IMR-90 (cell line): Measurements from ENCODE around the gene CCSER1.

Experiments
- BHLHE40 ChIP-seq: fragments of 150-350 bp; IDR thresholded peaks from 2 replicates; pipeline ENCODE4 v1.6.1; 2016; ENCODE audit warnings: mild to moderate bottlenecking, low read depth, low read length
- MAFK ChIP-seq: IDR thresholded peaks from 2 replicates; pipeline ENCODE4 v1.6.1; 2012; ENCODE audit warnings: low read depth, low read length, improper control_type of control experiment
- MAZ ChIP-seq: IDR thresholded peaks from 2 replicates; pipeline ENCODE4 v1.6.1; 2012; ENCODE audit warnings: low read depth, mild to moderate bottlenecking, low read length, improper control_type of control experiment, moderate library complexity, borderline replicate concordance
- POLR2A ChIP-seq: IDR thresholded peaks from 2 replicates; pipeline ENCODE4 v1.6.1; 2012; ENCODE audit warnings: mild to moderate bottlenecking, low read depth, low read length
- RAD21 ChIP-seq: IDR thresholded peaks from 2 replicates; pipeline ENCODE4 v1.6.1; 2012; ENCODE audit warnings: low read length, improper control_type of control experiment
- RCOR1 ChIP-seq: IDR thresholded peaks from 2 replicates; pipeline ENCODE4 v1.6.1; 2012; ENCODE audit warnings: mild to moderate bottlenecking, low read length, improper control_type of control experiment; ENCODE audit not compliant: insufficient replicate concordance
- RFX5 ChIP-seq: IDR thresholded peaks from 2 replicates; pipeline ENCODE4 v1.8.0; 2012; ENCODE audit warnings: low read depth, mild to moderate bottlenecking, low read length, moderate library complexity
- SMC3 ChIP-seq: fragments of 150-350 bp; IDR thresholded peaks from 2 replicates; pipeline ENCODE4 v1.6.1; 2016; ENCODE audit warnings: low read depth, mild to moderate bottlenecking, antibody characterized with exemption, low read length, moderate library complexity
- TF ChIP-seq, protein P1 (sequence below): conservative IDR thresholded peaks from 2 replicates; pipeline ENCODE4 v1.5.1; 2012; ENCODE audit warnings: mild to moderate bottlenecking, low read depth, low read length, improper control_type of control experiment
- TF ChIP-seq, protein P2 (sequence below): fragments of 150-350 bp; IDR thresholded peaks from 2 replicates; pipeline ENCODE4 v1.6.1; 2016; ENCODE audit warnings: low read depth, mild to moderate bottlenecking, low read length, moderate library complexity, borderline replicate concordance
- TF ChIP-seq, protein P3 (sequence below): fragments of 150-350 bp; IDR thresholded peaks from 2 replicates; pipeline ENCODE4 v1.6.1; 2017; ENCODE audit warnings: mild to moderate bottlenecking, antibody characterized with exemption, low read length, low read depth

DNA sequence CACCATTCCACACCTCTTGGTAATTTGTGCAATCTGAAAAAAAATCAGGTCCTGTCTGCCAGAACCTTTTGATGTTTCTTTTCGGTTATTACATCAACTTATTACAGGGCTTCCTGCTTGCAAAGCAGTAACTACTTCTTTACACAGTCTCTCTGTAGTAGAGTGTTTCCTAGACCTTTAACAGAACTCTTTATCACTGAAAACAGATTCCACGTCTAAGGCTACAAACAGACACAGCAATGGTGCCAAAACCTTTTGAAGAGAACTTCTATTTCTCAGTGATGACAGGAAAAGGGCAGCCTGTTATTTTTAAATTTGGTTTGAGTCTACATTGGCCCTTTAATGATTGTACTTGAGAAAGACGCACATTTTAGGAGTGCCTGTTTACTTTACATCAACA lies 1463.1 kb downstream of the CCSER1 start:
- no peak for TF ChIP-seq MAFK
- no peak for TF ChIP-seq POLR2A
- TF ChIP-seq, protein P1, sequence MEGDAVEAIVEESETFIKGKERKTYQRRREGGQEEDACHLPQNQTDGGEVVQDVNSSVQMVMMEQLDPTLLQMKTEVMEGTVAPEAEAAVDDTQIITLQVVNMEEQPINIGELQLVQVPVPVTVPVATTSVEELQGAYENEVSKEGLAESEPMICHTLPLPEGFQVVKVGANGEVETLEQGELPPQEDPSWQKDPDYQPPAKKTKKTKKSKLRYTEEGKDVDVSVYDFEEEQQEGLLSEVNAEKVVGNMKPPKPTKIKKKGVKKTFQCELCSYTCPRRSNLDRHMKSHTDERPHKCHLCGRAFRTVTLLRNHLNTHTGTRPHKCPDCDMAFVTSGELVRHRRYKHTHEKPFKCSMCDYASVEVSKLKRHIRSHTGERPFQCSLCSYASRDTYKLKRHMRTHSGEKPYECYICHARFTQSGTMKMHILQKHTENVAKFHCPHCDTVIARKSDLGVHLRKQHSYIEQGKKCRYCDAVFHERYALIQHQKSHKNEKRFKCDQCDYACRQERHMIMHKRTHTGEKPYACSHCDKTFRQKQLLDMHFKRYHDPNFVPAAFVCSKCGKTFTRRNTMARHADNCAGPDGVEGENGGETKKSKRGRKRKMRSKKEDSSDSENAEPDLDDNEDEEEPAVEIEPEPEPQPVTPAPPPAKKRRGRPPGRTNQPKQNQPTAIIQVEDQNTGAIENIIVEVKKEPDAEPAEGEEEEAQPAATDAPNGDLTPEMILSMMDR = no peak
- TF ChIP-seq SMC3 = no peak
- no peak for TF ChIP-seq RCOR1
- TF ChIP-seq BHLHE40 = no peak
- TF ChIP-seq, protein P2, sequence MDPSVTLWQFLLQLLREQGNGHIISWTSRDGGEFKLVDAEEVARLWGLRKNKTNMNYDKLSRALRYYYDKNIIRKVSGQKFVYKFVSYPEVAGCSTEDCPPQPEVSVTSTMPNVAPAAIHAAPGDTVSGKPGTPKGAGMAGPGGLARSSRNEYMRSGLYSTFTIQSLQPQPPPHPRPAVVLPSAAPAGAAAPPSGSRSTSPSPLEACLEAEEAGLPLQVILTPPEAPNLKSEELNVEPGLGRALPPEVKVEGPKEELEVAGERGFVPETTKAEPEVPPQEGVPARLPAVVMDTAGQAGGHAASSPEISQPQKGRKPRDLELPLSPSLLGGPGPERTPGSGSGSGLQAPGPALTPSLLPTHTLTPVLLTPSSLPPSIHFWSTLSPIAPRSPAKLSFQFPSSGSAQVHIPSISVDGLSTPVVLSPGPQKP = no peak
- no peak for TF ChIP-seq RFX5
- TF ChIP-seq MAZ = no peak
- TF ChIP-seq, protein P3, sequence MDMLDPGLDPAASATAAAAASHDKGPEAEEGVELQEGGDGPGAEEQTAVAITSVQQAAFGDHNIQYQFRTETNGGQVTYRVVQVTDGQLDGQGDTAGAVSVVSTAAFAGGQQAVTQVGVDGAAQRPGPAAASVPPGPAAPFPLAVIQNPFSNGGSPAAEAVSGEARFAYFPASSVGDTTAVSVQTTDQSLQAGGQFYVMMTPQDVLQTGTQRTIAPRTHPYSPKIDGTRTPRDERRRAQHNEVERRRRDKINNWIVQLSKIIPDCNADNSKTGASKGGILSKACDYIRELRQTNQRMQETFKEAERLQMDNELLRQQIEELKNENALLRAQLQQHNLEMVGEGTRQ = no peak
- no peak for TF ChIP-seq RAD21
